Lung (tissue), 12 donors: ENCODE measurements around the gene TET1. TPM values are rescaled to one million over a fixed set of nuclear protein-coding genes. Genes with fewer than 3 reads are reported as not detected.

Experiments used
- ATAC-seq: fragments of 200-7000 bp; cut with Tn5 transposase; one replicate; pipeline ENCODE4 v1.9.1; 2020; ENCODE audit warnings: moderate number of reproducible peaks; ENCODE audit not compliant: insufficient read depth, low FRiP score
- DNase-seq, 3 donors: peaks; one replicate each; pipeline ENCODE4 v3.0.0-alpha.2; 2013 to 2017
- H3K27ac ChIP-seq, 2 donors: one replicate each; pipeline ENCODE4 v1.5.1; 2013; ENCODE audit warnings: mild to moderate bottlenecking in 2 of 2, moderate library complexity in 2 of 2, control low read depth in 1 of 2, inconsistent platforms in 1 of 2, low read depth in 1 of 2, low read length in 1 of 2
- H3K27me3 ChIP-seq, 3 donors: one replicate each; pipeline ENCODE4 v1.5.1; 2013; ENCODE audit warnings: low read length in 2 of 3; ENCODE audit not compliant: control insufficient read depth in 3 of 3, insufficient read depth in 3 of 3
- H3K36me3 ChIP-seq, 4 donors: one replicate each; pipeline ENCODE4 v1.5.1; 2013; ENCODE audit warnings: low read length in 4 of 4, mild to moderate bottlenecking in 1 of 4, moderate library complexity in 1 of 4; ENCODE audit not compliant: control insufficient read depth in 4 of 4, insufficient read depth in 4 of 4
- H3K4me1 ChIP-seq, 5 donors: one replicate each; pipeline ENCODE4 v1.5.1; 2013; ENCODE audit warnings: low read length in 5 of 5, mild to moderate bottlenecking in 2 of 5, moderate library complexity in 1 of 5; ENCODE audit not compliant: control insufficient read depth in 5 of 5, insufficient read depth in 5 of 5
- H3K4me3 ChIP-seq: one replicate; pipeline ENCODE4 v1.5.1; 2013; ENCODE audit warnings: mild to moderate bottlenecking, control low read depth, moderate library complexity
- H3K9ac ChIP-seq, 2 donors: one replicate each; pipeline ENCODE4 v1.5.1; 2013; ENCODE audit warnings: low read length in 2 of 2, control low read depth in 1 of 2; ENCODE audit not compliant: insufficient read depth in 1 of 2
- H3K9me3 ChIP-seq, 4 donors: one replicate each; pipeline ENCODE4 v1.5.1; 2013; ENCODE audit warnings: low read length in 3 of 4, mild to moderate bottlenecking in 1 of 4, moderate library complexity in 1 of 4; ENCODE audit not compliant: control insufficient read depth in 4 of 4, insufficient read depth in 3 of 4
- WGBS, 2 donors: extraction: QIAGEN DNeasy Blood & Tissue Kit; methylation state at CpG; one replicate each; pipeline ENCODE4 v1.1.7; 2013; 5-methylcytosine and 5-hydroxymethylcytosine counted together
- polyA plus RNA-seq, 2 donors: library from polyadenylated mRNA; stranded (reverse); fragments of 200-250 nt; gene quantifications; one replicate each; pipeline ENCODE4 v1.2.1, GENCODE V29; 2013
- total RNA-seq, 2 donors: library from RNA; depleted of rRNA in 1 of 2; stranded (reverse); fragments of >200 nt in 1 of 2; gene quantifications; one replicate each; pipeline ENCODE4 v1.2.1, GENCODE V29; 2014 to 2021
- TF ChIP-seq, protein P1 (sequence below): IDR thresholded peaks from 2 replicates; pipeline ENCODE4 v1.5.1; 2012; ENCODE audit warnings: mild to moderate bottlenecking; ENCODE audit errors: control extremely low read depth, extremely low read depth
- donor health status: control.
- donor health status: control.
- donor health status: Bipolar disorder and iron deficiency.
- donor health status: healthy.
- donor health status: DM: yes; HTN: yes; CAD: no.

The TET1 gene
- total and polyA plus RNA-seq, 4 donors, result 0.06 to 23.5 (median 0.73) TPM

DNA sequence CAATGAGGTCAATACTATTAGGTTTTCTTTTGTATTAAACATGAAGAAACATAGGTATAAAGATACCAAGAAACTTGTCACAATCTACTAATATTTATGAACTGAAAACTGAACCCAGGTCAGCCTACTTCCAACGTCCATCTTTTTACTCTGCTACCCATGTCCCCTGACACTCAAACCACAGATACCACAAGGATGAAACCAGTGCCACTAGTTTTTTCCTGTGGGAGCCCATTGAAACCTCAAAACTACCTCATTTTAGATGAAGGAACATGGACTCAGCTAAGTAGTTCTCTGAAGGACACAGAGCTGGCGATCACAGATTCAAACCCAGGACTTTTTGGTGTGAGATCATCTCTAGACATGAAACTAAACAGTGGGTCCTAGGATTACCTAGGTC, 6.8 kb downstream of the TET1 start:
- H3K27ac ChIP-seq, result no peak overlapping the region
- no peak overlapping the region for H3K4me3 ChIP-seq
- TF ChIP-seq, protein P1, sequence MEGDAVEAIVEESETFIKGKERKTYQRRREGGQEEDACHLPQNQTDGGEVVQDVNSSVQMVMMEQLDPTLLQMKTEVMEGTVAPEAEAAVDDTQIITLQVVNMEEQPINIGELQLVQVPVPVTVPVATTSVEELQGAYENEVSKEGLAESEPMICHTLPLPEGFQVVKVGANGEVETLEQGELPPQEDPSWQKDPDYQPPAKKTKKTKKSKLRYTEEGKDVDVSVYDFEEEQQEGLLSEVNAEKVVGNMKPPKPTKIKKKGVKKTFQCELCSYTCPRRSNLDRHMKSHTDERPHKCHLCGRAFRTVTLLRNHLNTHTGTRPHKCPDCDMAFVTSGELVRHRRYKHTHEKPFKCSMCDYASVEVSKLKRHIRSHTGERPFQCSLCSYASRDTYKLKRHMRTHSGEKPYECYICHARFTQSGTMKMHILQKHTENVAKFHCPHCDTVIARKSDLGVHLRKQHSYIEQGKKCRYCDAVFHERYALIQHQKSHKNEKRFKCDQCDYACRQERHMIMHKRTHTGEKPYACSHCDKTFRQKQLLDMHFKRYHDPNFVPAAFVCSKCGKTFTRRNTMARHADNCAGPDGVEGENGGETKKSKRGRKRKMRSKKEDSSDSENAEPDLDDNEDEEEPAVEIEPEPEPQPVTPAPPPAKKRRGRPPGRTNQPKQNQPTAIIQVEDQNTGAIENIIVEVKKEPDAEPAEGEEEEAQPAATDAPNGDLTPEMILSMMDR, result no peak
- H3K27me3 ChIP-seq, result no peaks in the 10 kb centered on the region
- H3K36me3 ChIP-seq, result no peaks in the 10 kb centered on the region
- H3K9me3 ChIP-seq, result no peaks in the 10 kb centered on the region
- peaks cover 0 to 35% (median 3%) of the 10 kb centered on the region in 5 donors for H3K4me1 ChIP-seq
- DNase-seq (no peak), ATAC-seq (no peak)
- no peak overlapping the region for H3K9ac ChIP-seq
- 28 to 62% methylated on average over 2 of the region's 2 CpGs for WGBS, 2 donors

DNA sequence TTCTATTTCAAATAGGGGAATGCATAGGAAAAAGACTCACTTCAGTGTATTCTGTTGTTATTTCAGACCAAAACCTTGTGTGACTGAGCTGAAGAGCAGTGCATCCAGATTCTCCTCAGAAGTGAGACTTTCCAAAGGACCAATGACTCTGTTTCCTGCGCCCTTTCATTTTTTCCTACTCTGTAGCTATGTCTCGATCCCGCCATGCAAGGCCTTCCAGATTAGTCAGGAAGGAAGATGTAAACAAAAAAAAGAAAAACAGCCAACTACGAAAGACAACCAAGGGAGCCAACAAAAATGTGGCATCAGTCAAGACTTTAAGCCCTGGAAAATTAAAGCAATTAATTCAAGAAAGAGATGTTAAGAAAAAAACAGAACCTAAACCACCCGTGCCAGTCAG, 12.0 kb downstream of the TET1 start:
- TF ChIP-seq, protein P1, result no peak
- H3K36me3 ChIP-seq, result peaks cover 0 to 22% (median 0%) of the 10 kb centered on the region in 4 donors
- no peak overlapping the region for H3K27ac ChIP-seq
- no peaks in the 10 kb centered on the region for H3K9me3 ChIP-seq
- H3K4me3 ChIP-seq, result no peak overlapping the region
- 42 to 69% methylated on average over 5 of the region's 5 CpGs for WGBS, 2 donors
- no peaks in the 10 kb centered on the region for H3K27me3 ChIP-seq
- ATAC-seq, result no peak
- peaks cover 0 to 9% (median 2%) of the 10 kb centered on the region in 5 donors for H3K4me1 ChIP-seq
- DNase-seq, result peak in 1 of 3 donors; percentile 47
- no peak overlapping the region for H3K9ac ChIP-seq

DNA sequence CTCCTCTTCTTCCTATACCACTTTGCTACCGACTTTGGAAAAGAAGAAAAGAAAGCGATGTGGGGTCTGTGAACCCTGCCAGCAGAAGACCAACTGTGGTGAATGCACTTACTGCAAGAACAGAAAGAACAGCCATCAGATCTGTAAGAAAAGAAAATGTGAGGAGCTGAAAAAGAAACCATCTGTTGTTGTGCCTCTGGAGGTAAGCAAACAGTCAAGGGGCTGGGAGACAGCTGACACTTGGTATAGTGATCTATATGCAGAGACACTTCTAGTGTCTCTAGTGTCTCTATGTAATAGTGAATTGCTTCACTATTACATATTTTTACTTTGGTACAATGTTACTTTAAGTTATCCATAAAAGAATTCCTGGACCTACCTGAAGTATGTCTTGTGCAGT, 13.9 kb downstream of the TET1 start:
- H3K27ac ChIP-seq, result no peak overlapping the region
- no peak overlapping the region for H3K9ac ChIP-seq
- H3K4me1 ChIP-seq, result peaks cover 0 to 9% (median 2%) of the 10 kb centered on the region in 5 donors
- TF ChIP-seq, protein P1, result no peak
- no peaks in the 10 kb centered on the region for H3K9me3 ChIP-seq
- H3K27me3 ChIP-seq, result no peaks in the 10 kb centered on the region
- ATAC-seq (no peak), DNase-seq (no peak)
- WGBS, 2 donors, result 92% methylated on average over 2 of the region's 2 CpGs
- peaks cover 0 to 24% (median 0%) of the 10 kb centered on the region in 4 donors for H3K36me3 ChIP-seq
- no peak overlapping the region for H3K4me3 ChIP-seq

DNA sequence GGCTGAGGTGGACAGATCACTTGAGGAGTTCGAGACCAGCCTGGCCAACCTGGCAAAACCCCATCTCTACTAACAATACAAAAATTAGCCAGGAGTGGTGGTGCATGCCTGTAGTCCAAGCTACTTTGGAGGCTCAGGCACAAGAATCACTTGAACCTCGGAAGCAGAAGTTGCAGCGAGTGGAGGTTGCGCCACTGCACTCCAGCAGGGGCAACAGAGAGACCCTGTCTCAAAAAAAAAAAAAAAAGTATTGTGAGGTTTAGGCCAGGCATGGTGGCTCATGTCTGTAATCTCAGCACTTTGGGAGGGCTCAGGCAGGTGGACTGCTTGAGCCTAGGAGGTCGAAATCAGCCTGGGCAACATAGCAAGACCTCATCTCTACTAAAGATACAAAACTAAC, 16.0 kb downstream of the TET1 start:
- no peak overlapping the region for H3K9ac ChIP-seq
- H3K9me3 ChIP-seq, result no peaks in the 10 kb centered on the region
- no peaks in the 10 kb centered on the region for H3K27me3 ChIP-seq
- peaks cover 0 to 9% (median 2%) of the 10 kb centered on the region in 5 donors for H3K4me1 ChIP-seq
- H3K4me3 ChIP-seq, result no peak overlapping the region
- no peak overlapping the region for H3K27ac ChIP-seq
- H3K36me3 ChIP-seq, result peaks cover 0 to 24% (median 0%) of the 10 kb centered on the region in 4 donors
- WGBS, 2 donors, result 76 to 77% methylated on average over 5 of the region's 5 CpGs
- DNase-seq (no peak), ATAC-seq (no peak)
- TF ChIP-seq, protein P1, result no peak
